Breast epithelium (tissue), 3 donors: Measurements from ENCODE around the gene PAIP2B. TPM values are rescaled to one million over a fixed set of nuclear protein-coding genes. Genes with fewer than 3 reads are reported as not detected.

Experiments
- total RNA-seq, 3 donors: library from RNA; depleted of rRNA; stranded (reverse); fragments of >200 nt; gene quantifications; one replicate each; pipeline ENCODE4 v1.1.0, GENCODE V29; 2016

The PAIP2B gene
- total RNA-seq, 3 donors from 2014 or later = 6.9 to 13.0 (median 9.0) TPM

Other genes with a start within 250 kb of the PAIP2B start
- 1 to 10 TPM; 2.8 to 4.9 (median 3.2) TPM for gene ANKRD53, start 248.5 kb downstream of the PAIP2B start, total RNA-seq
- 10 to 100 TPM; 39.5 to 48.8 (median 40.0) TPM for gene TEX261, start 232.2 kb downstream of the PAIP2B start, total RNA-seq
- 100 to 1,000 TPM in 1 of 3 donors, 10 to 100 TPM in 2; 71.5 to 115 (median 75.1) TPM for gene NAGK, start 158.5 kb downstream of the PAIP2B start, total RNA-seq
- 10 to 100 TPM; 16.0 to 33.8 (median 27.5) TPM for gene MCEE, start 96.9 kb downstream of the PAIP2B start, total RNA-seq
- gene MPHOSPH10, start 96.5 kb downstream of the PAIP2B start, total RNA-seq = 10 to 100 TPM; 24.8 to 32.1 (median 27.5) TPM
- gene ZNF638, start 104.7 kb upstream of the PAIP2B start, total RNA-seq = 100 to 1,000 TPM; 203 to 290 (median 266) TPM
- gene DYSF, start 226.5 kb upstream of the PAIP2B start, total RNA-seq = 10 to 100 TPM in 1 of 3 donors, 1 to 10 TPM in 2; 3.0 to 15.7 (median 4.8) TPM